Vagina (tissue), 2 donors: ENCODE data around the gene AKAP3.

Source experiments
- CTCF ChIP-seq, 3 experiments: fragments of 450-650 bp in 2 of 3; fragments of 200-600 bp in 1 of 3; sonication (generic) in 1 of 3; IDR thresholded peaks; one replicate each; pipeline ENCODE4 v1.5.1; 2017 to 2019; ENCODE audit warnings: antibody characterized with exemption in 3 of 3, mild to moderate bottlenecking in 2 of 3, moderate library complexity in 2 of 3
- POLR2A ChIP-seq, 2 donors: fragments of 450-650 bp; IDR thresholded peaks; one replicate each; pipeline ENCODE4 v1.6.1; 2017; ENCODE audit warnings: antibody characterized with exemption in 2 of 2, mild to moderate bottlenecking in 2 of 2, moderate library complexity in 2 of 2
- POLR2AphosphoS5 ChIP-seq, 2 donors: sonication (generic); formaldehyde crosslinking; IDR thresholded peaks; one replicate each; pipeline ENCODE4 v1.9.0; 2017; ENCODE audit warnings: antibody characterized with exemption in 2 of 2, mild to moderate bottlenecking in 2 of 2, low read depth in 1 of 2; ENCODE audit not compliant: insufficient read depth in 1 of 2

- TF ChIP-seq CTCF (IDR thresholded peaks at IDR 0.05), result no peak
- TF ChIP-seq POLR2A (IDR thresholded peaks at IDR 0.05), result no peak
- TF ChIP-seq POLR2AphosphoS5 (IDR thresholded peaks at IDR 0.05; ENCODE audit: insufficient read depth in 1 of 2, low read depth in 1 of 2), result no peak
Observed at GRCh38 chr12:4569261-4569660, 79.6 kb downstream of the AKAP3 start.
